GM23338 (cell line): ENCODE results near the gene SLC48A1. TPM values are rescaled to one million over a fixed set of nuclear protein-coding genes. Genes with fewer than 3 reads are reported as not detected.

Experiments used
- ATAC-seq: fragments of 200-7000 bp; cut with Tn5 transposase; 3 replicates; pipeline ENCODE4 v1.9.1; 2020
- DNase-seq: peaks from one replicate; pipeline ENCODE4 v3.0.0-alpha.2; 2015; ENCODE audit warnings: low spot score
- H2AFZ ChIP-seq: fragments of 200-600 bp; sonication (generic); 2 replicates; pipeline ENCODE4 v1.8.0; 2016; ENCODE audit warnings: antibody characterized with exemption, mild to moderate bottlenecking, moderate library complexity
- H3F3A ChIP-seq: fragments of 200-600 bp; sonication (generic); replicated peaks from 2 replicates; pipeline ENCODE4 v1.8.0; 2017; ENCODE audit warnings: antibody characterized with exemption, mixed run types, low read depth
- H3K27ac ChIP-seq: fragments of 200-600 bp; sonication (generic); 2 replicates; pipeline ENCODE4 v1.6.1; 2016; ENCODE audit warnings: low read depth
- H3K27me3 ChIP-seq: fragments of 200-600 bp; sonication (generic); 2 replicates; pipeline ENCODE4 v1.8.0; 2016; ENCODE audit warnings: mild to moderate bottlenecking, mixed run types, moderate library complexity; ENCODE audit not compliant: insufficient read depth
- H3K36me3 ChIP-seq: fragments of 200-600 bp; sonication (generic); 2 replicates; pipeline ENCODE4 v1.8.0; 2016; ENCODE audit warnings: mild to moderate bottlenecking; ENCODE audit not compliant: insufficient read depth
- H3K4me1 ChIP-seq: fragments of 200-600 bp; sonication (generic); 2 replicates; pipeline ENCODE4 v1.8.0; 2016; ENCODE audit warnings: mild to moderate bottlenecking, moderate library complexity; ENCODE audit not compliant: insufficient read depth
- H3K4me2 ChIP-seq: fragments of 200-600 bp; sonication (generic); 2 replicates; pipeline ENCODE4 v1.7.1; 2017; ENCODE audit warnings: mixed run types
- H3K4me3 ChIP-seq: fragments of 200-600 bp; sonication (generic); 2 replicates; pipeline ENCODE4 v1.6.1; 2016; ENCODE audit warnings: mixed run types
- H3K79me2 ChIP-seq: fragments of 200-600 bp; sonication (generic); replicated peaks from 2 replicates; pipeline ENCODE4 v1.8.0; 2017; ENCODE audit warnings: mild to moderate bottlenecking; ENCODE audit not compliant: insufficient read depth
- H3K9me2 ChIP-seq: fragments of 200-600 bp; sonication (generic); 2 replicates; pipeline ENCODE4 v1.8.0; 2017; ENCODE audit not compliant: insufficient read depth
- H4K20me1 ChIP-seq: fragments of 200-600 bp; sonication (generic); replicated peaks from 2 replicates; pipeline ENCODE4 v1.8.0; 2017; ENCODE audit warnings: mild to moderate bottlenecking; ENCODE audit not compliant: insufficient read depth
- H3K27ac Mint-ChIP-seq: 2 replicates; pipeline ENCODE4 v1.8.0; 2020; ENCODE audit warnings: inconsistent platforms, mild to moderate bottlenecking, moderate library complexity, mixed read lengths
- H3K27me3 Mint-ChIP-seq: 3 replicates; pipeline ENCODE4 v1.8.0; 2022; ENCODE audit warnings: low read depth, mild to moderate bottlenecking, moderate library complexity, mixed read lengths, inconsistent platforms; ENCODE audit not compliant: insufficient read depth, poor library complexity
- H3K36me3 Mint-ChIP-seq: 3 replicates; pipeline ENCODE4 v1.8.0; 2021; ENCODE audit warnings: low read depth, mild to moderate bottlenecking, inconsistent platforms, moderate library complexity, mixed read lengths
- H3K4me1 Mint-ChIP-seq: 3 replicates; pipeline ENCODE4 v1.8.0; 2020; ENCODE audit warnings: mild to moderate bottlenecking, inconsistent platforms, mixed read lengths
- H3K4me3 Mint-ChIP-seq: 3 replicates; pipeline ENCODE4 v1.8.0; 2021; ENCODE audit warnings: moderate library complexity, mild to moderate bottlenecking, inconsistent platforms, mixed read lengths
- H3K9me3 Mint-ChIP-seq: 3 replicates; pipeline ENCODE4 v1.8.0; 2020; ENCODE audit warnings: moderate library complexity, mild to moderate bottlenecking, inconsistent platforms, mixed read lengths
- CREB1 ChIP-seq: fragments of 250-450 bp; sonication (Bioruptor Pico); IDR thresholded peaks from 2 replicates; pipeline ENCODE4 v1.5.0; 2020; ENCODE audit warnings: low read depth, mild to moderate bottlenecking, moderate library complexity
- CTCF ChIP-seq, 2 experiments: fragments of 200-600 bp in 1 of 2; sonication (generic) in 1 of 2; conservative IDR thresholded peaks; 2 replicates each; pipeline versions ENCODE4 v1.5.1 to v1.6.1; 2016 to 2017; ENCODE audit warnings: antibody characterized with exemption in 2 of 2, low read depth in 2 of 2, mild to moderate bottlenecking in 2 of 2, moderate library complexity in 1 of 2
- ETS1 ChIP-seq: IDR thresholded peaks from 2 replicates; pipeline ENCODE4 v1.6.1; 2016; ENCODE audit warnings: antibody characterized with exemption
- EZH2 ChIP-seq: fragments of 200-600 bp; sonication (generic); IDR thresholded peaks from one replicate; pipeline ENCODE4 v1.8.0; 2017; ENCODE audit warnings: antibody characterized with exemption, mild to moderate bottlenecking, low read depth; ENCODE audit not compliant: unreplicated experiment
- EZH2phosphoT487 ChIP-seq: fragments of 200-600 bp; sonication (generic); IDR thresholded peaks from one replicate; pipeline ENCODE4 v1.8.1; 2018; ENCODE audit warnings: antibody characterized with exemption; ENCODE audit not compliant: unreplicated experiment
- JUNB ChIP-seq: IDR thresholded peaks from one replicate; pipeline ENCODE4 v1.6.1; 2016; ENCODE audit warnings: antibody characterized with exemption; ENCODE audit not compliant: unreplicated experiment
- NANOG ChIP-seq: IDR thresholded peaks from 2 replicates; pipeline ENCODE4 v1.6.1; 2016; ENCODE audit warnings: antibody characterized with exemption, borderline replicate concordance
- POLR2AphosphoS5 ChIP-seq: IDR thresholded peaks from 2 replicates; pipeline ENCODE4 v1.6.1; 2016; ENCODE audit warnings: antibody characterized with exemption, low read depth
- REST ChIP-seq: IDR thresholded peaks from one replicate; pipeline ENCODE4 v1.6.1; 2018; ENCODE audit warnings: antibody characterized with exemption; ENCODE audit not compliant: unreplicated experiment
- STAT1 ChIP-seq: IDR thresholded peaks from one replicate; pipeline ENCODE4 v1.6.1; 2016; ENCODE audit warnings: antibody characterized with exemption; ENCODE audit not compliant: unreplicated experiment
- ZNF114 ChIP-seq: fragments of 250-450 bp; sonication (Bioruptor Pico); IDR thresholded peaks from 2 replicates; pipeline ENCODE4 v1.5.0; 2020; ENCODE audit warnings: mild to moderate bottlenecking, moderate library complexity
- polyA plus RNA-seq: library from polyadenylated mRNA; unstranded; fragments of >200 nt; fragmentation: Nextera tagmentation; extraction: Ambion mirVana; gene quantifications from 2 replicates; pipeline ENCODE4 v1.2.1, GENCODE V29; 2016
- total RNA-seq: library from RNA; depleted of rRNA; stranded (reverse); fragments of >200 nt; shearing (Covaris generic); gene quantifications from 2 replicates; pipeline ENCODE4 v1.2.3, GENCODE V29; 2014

SLC48A1 gene
- total and polyA plus RNA-seq, 2 experiments from 2014 or later: 5.8 to 9.0 TPM

- H3F3A ChIP-seq: no peaks in the 10 kb centered on the region
- no peak overlapping the region for H3K4me3 Mint-ChIP-seq
- peaks cover 3% of the 10 kb centered on the region; the same call in 1 of the 2 replicates for H4K20me1 ChIP-seq
- no peak overlapping the region for H3K27ac Mint-ChIP-seq
- peaks cover 64% of the 10 kb centered on the region for H3K36me3 Mint-ChIP-seq
- H3K4me3 ChIP-seq: no peak overlapping the region
- no peaks in the 10 kb centered on the region for H3K4me1 ChIP-seq
- H3K27me3 Mint-ChIP-seq: peaks cover 10% of the 10 kb centered on the region
- H3K79me2 ChIP-seq: no peaks in the 10 kb centered on the region
- no peak overlapping the region for H2AFZ ChIP-seq
- no peak for ATAC-seq
- peaks cover 11% of the 10 kb centered on the region for H3K36me3 ChIP-seq
- no peak overlapping the region for H3K27ac ChIP-seq
- H3K27me3 ChIP-seq: no peaks in the 10 kb centered on the region
- no peak overlapping the region for H3K4me2 ChIP-seq
- H3K9me3 Mint-ChIP-seq: no peaks in the 10 kb centered on the region; the same call in 2 of the 3 replicates
- H3K4me1 Mint-ChIP-seq: peaks cover 10% of the 10 kb centered on the region
- no peaks in the 10 kb centered on the region for H3K9me2 ChIP-seq
- no peak for DNase-seq
- TF ChIP-seq EZH2 (no peak), ZNF114 (no peak), POLR2AphosphoS5 (no peak), CTCF (conservative IDR thresholded peaks at IDR 0.05; ENCODE audit: low read depth in 2 of 2) (no peak), STAT1 (no peak), NANOG (no peak), EZH2phosphoT487 (no peak), REST (no peak), ETS1 (no peak)
Measured at GRCh38 chr12:47793015-47793681, 20.1 kb downstream of the SLC48A1 start.

GRCh38 chr12:47794679-47795078 lies 21.6 kb downstream of the SLC48A1 start:
- Histone ChIP-seq H3K79me2 (no peaks in the 10 kb centered on the region), H3K4me3 (no peak overlapping the region), H3K36me3 (peaks cover 10% of the 10 kb centered on the region), H3K4me2 (no peak overlapping the region), H3K27ac (no peak overlapping the region), H2AFZ (no peak overlapping the region), H3F3A (no peaks in the 10 kb centered on the region), H3K27me3 (no peaks in the 10 kb centered on the region), H3K9me2 (no peaks in the 10 kb centered on the region), H4K20me1 (no peaks in the 10 kb centered on the region; the same call in 1 of the 2 replicates), H3K4me1 (no peaks in the 10 kb centered on the region)
- ATAC-seq: no peak
- Mint-ChIP-seq H3K36me3 (peaks cover 49% of the 10 kb centered on the region), H3K4me3 (no peak overlapping the region), H3K27ac (no peak overlapping the region), H3K9me3 (no peaks in the 10 kb centered on the region; the same call in 2 of the 3 replicates), H3K4me1 (peaks cover 17% of the 10 kb centered on the region), H3K27me3 (peaks cover 10% of the 10 kb centered on the region)
- DNase-seq: no peak
- TF ChIP-seq CREB1 (no peak), CTCF (conservative IDR thresholded peaks at IDR 0.05; ENCODE audit: low read depth in 2 of 2) (no peak), ZNF114 (no peak), JUNB (no peak), EZH2phosphoT487 (no peak), EZH2 (no peak), POLR2AphosphoS5 (no peak), REST (no peak)
